ENCODE measurements around the gene PRKCB.
"Not testable (repeated sequence)": the region's sequence is repeated elsewhere in the genome, so short reads cannot be mapped to it uniquely, and the experiment has no call there.

PRKCB gene

GRCh38 chr16:23902748-23903414 lies 67.1 kb downstream of the PRKCB start:
- peak in 1 of 3 donors; percentile 50 for DNase-seq

- no peak for DNase-seq
Observed at GRCh38 chr16:23905027-23905426, 69.2 kb downstream of the PRKCB start.

DNA sequence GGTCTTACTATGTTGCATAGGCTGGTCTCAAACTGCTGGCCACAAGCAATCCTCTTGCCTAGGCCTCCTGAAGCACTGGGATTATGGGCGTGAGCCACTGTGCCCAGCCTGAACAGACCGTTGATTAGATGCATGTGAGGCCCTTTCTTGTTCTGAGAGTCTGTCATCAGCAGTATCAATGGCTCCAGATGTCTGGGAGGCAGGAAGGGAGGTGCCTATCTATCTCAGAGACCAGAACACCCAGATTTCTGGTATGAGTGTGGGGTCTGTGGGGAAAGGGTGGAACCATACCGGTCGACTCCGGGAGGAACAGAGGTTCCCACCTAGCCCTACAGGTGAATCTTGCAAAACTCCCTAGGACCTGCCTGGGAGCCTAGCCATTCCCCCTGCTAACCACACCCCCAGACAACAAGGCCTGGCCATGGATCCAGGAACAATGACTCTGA lies 71.7 kb downstream of the PRKCB start:
- no peak for DNase-seq

DNA sequence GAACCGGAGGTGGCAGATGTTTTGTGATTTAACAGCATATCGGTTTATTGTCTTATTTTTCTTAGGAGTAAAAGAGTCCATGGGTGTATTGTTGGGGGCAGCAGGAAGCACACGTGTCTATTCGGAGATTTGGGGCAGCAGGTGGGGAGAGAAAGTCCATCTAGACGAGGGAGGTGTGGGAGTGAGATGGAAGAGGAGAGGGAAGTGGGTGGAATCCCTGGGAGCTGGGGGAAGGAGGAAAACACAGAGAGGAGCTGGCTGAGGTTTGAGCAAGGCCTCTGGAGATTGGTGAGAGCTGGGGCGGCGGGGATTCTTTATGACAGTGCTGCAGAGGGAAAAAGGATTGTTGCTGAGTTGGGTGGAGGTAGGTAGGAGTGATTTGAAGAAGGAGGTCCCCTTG lies 72.1 kb downstream of the PRKCB start:
- DNase-seq: peak in 1 of 3 donors; percentile 13

GRCh38 chr16:23908790-23909189 lies 73.0 kb downstream of the PRKCB start:
- no peak for DNase-seq

DNA sequence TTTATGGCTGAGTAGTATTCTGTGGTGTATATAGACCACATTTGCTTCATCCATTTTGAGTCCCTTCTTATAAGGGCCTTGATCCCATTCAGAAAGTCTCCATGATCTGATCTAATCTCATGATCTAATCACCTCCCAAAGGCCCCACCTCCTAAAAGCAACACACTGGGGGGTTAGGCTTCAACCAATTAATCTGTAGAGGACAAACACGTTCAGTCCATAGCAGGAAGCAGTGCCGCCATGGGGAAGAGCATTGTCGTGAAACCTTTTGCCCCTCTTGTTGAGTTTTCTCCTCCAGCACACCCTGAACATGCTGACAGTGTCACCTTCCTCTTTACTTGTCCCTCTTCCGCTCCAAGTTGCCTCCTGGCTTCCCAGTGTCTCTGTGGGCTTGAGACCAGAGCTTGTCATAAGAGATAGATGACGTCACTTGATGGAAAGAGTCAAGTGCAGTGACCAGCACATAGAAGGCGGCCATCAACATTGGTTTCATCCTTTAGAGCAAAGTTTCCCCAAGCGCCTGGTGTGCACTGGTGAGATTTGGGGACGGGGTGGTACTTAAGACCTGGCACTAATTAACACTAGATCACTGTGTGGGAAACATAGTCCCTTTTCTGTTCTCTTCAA lies 74.1 kb downstream of the PRKCB start:
- no peak for DNase-seq

DNA sequence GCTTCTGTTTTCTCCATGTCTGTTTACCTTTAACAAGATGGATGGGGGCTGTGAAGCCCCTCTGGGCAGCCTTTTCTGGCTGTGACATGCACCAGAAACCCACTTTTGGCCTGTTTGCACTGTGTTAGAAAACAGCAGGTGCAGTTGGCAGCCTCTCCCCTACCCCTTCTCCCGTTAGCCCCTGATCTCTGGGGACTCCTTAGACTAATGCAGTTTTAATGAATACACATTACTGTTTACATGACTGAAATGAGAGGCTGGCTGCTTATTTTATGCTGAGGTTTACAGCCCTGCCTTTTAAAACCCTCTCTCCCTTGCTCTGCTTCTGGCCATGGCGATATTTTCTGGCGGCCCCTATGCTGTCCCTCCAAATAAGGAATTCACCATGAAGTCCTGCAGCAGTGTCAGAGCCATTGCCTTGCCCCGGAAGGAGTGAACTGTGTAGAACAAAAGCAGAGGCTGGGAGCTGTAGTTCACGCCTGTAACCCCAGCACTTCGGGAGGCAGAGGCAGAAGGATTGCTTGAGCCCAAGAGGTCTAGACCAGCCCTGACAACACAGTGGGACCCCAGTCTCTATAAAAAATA lies 79.3 kb downstream of the PRKCB start:
- no peak for DNase-seq

DNA sequence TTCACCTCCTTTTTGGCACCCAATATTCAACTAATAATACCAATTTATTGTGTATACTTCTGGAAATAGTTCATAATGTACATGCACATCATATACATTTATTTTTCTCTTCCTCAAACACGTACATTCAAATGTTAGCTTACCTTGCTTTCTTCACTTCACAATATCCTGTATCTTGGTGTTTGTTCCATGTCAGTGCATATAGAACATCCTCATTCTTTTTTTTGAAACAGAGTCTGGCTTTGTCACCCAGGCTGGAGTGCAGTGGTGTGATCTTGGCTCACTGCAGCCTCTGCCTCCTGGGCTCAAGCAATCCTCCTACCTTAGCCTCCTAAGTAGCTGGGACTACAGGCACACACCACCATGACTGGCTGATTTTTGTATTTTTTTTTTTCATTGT lies 80.8 kb downstream of the PRKCB start:
- DNase-seq: not testable (repeated sequence)

GRCh38 chr16:23917621-23918020 lies 81.8 kb downstream of the PRKCB start:
- no peak for DNase-seq

DNA sequence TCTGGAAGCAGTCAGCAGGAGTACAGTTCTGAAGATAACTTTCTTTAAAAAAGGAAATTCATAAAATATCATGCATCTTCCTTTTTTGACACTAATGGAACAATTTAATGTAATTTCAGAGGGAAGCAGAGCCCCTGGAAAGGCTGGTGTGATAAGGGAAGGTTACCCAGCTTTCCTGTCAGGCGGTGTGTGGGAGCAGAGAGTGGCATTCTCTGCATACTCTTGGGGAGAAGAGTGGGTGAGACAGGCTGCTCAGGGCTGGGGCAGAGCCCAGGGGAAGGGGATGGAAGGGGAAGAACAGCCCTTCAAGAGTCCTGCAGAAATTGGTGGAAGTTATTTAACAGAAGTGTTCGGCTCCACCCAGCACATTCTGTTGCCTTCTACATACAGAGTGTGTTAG lies 84.7 kb downstream of the PRKCB start:
- peak in 2 of 3 donors; percentile 14 to 18 for DNase-seq

- DNase-seq: no peak
Observed at GRCh38 chr16:23920899-23921298, 85.1 kb downstream of the PRKCB start.

DNA sequence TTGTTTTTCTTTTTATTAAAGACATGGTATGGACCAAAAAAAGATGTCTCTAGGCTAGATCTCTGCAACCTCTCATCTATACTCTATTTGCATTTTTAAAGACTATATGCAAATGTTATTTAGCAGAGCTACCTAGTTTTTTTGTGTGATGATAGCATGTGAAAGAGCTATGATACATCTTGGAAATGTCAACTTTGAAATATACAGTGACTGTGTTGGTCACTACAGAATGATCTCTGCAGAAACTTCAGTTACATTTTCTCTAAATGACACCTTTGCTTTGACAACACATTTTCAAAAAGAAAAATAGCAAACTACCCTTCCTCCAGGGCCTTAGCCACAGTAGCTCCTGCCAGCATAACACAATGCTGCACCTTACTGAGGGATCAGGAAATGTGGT lies 86.6 kb downstream of the PRKCB start:
- no peak for DNase-seq

DNA sequence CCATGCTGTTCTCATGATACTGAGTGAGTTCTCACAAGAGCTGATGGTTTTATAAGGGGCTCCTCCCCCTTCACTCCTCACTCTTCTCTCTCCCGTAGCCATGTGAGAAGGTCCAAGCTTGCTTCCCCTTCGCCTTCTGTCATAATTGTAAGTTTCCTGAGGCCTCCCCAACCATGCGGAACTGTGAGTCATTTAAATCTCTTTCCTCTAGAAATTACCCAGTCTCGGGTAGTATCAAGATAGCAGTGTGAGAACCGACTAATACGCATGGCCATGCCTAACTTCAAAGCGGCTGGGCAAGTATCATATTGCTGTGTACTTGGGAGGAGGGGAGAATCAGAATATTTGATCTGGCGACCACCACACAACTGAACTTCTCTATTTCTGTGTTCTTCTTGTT lies 88.3 kb downstream of the PRKCB start:
- peak; percentile 67 to 84 (median 84) for DNase-seq

DNA sequence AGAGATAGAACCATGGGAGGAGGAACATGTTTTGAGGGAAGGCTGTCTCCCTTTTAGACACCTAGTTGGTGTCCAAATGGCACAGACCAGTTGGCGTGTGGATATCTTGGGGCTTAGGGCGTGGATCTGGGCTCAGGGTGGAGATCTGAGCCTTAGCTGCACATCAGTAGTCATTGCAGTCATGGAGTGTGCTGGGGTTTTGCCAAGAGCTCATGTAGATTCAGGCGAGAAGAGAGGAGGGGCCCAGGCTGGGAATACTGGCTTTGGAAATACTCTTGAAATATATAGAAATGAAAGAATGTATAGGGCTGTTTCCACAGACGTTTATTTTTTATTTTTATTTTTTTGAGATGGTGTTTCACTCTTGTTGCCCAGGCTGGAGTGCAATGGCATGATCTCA lies 92.0 kb downstream of the PRKCB start:
- DNase-seq: no peak

- no peak for DNase-seq
Observed at GRCh38 chr16:23929237-23929636, 93.5 kb downstream of the PRKCB start.

DNA sequence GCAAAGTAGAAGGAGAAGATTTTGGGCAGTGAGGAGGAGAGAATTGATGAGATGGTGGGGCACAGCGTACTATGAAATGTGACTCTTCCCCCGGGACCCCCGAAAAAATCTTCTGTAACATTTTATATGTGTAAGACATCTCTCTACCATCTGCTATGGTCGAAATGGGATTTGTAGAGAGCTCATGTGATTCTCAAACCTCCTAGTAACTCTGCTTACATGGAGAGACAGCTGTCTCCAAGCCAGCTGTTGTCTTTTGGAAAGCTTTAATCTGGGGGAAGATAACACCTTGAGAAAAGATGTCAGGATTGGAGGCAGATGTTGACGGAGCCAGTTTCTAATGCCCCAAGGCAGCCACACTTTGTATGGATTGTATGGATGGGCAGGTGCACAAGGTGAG lies 94.1 kb downstream of the PRKCB start:
- DNase-seq: no peak

- DNase-seq: no peak
Observed at GRCh38 chr16:23930791-23931190, 95.0 kb downstream of the PRKCB start.

- DNase-seq: no peak
Observed at GRCh38 chr16:23931199-23931598, 95.4 kb downstream of the PRKCB start.

- not testable (repeated sequence) for DNase-seq
Observed at GRCh38 chr16:23933650-23934049, 97.9 kb downstream of the PRKCB start.

DNA sequence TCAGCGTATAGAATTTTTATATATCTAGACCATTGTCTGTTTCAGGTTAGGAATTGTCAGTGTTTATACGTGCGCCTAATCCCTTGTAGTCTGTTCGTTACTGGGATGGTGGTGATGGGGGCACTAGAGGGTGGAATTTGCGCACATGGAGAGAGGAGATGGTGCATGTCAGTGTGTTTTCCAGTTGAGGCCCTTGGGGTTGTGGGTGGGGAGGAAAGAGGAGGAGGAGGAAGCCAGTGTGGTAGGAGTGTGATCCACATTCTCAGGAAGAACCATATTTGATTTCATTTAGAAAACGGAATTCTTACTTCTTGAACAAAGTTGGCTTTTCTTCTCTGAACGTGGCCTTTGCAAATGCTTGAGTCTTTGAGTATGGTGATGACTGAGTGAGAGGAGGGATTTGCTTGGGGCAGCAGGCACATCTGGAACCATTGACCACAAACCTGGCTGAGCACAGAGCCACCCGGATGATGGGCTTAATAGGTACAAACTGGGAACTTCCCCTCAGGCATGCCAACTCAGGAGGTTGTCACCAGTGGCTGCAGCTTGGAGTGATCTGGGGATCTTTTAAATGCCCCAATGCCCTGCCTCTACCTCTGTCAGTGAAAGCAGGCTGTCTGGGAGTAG lies 98.9 kb downstream of the PRKCB start:
- no peak for DNase-seq

GRCh38 chr16:23940111-23940510 lies 104.3 kb downstream of the PRKCB start:
- no peak for DNase-seq

DNA sequence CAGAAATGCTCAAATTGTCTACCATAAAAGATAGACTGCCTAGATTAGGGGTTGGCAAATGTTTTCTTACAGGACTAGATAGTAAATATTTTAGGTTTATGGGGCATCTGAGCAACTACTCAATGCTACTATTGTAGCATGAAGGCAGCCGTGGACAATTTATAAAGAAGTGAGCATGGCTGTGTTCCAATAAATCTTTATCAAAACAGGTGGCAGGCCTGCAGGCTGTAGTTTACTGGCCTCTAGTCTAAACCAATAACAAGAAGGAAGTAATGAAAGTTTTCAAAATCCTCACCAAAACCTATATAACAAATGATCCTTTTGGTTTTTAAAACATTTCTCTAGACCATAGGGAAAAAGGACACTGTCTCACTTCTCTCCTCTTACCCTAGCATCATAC lies 105.2 kb downstream of the PRKCB start:
- DNase-seq: no peak

- peak in 1 of 3 donors; percentile 38 for DNase-seq
Observed at GRCh38 chr16:23941963-23942564, 106.3 kb downstream of the PRKCB start.

DNA sequence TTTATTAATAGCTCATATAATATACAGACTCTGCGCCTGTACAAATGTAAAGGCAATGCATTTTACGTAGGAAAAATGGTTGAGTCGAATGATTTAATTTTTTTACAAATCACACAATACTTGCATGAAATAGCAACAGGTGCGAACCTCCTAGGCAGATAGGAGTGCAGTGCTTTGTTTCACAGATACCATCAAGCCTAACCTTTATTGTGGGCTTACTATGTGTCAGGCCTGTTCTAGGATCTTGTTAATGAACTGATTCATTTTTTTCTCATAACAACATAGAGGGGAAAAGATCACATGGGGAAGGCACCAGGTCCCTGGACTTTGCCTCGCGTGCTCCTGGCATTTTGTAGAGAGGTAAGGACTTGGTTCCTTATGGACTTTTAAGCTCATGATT lies 107.8 kb downstream of the PRKCB start:
- DNase-seq: no peak
